ENCODE results near the gene NSMCE1.
"Not testable (repeated sequence)": the region's sequence is repeated elsewhere in the genome, so short reads cannot be mapped to it uniquely, and the experiment has no call there.

Gene NSMCE1

GRCh38 chr16:27272076-27272475, 3.5 kb upstream of the NSMCE1 start:
- no peak for DNase-seq (ENCODE audit: low read depth)

DNA sequence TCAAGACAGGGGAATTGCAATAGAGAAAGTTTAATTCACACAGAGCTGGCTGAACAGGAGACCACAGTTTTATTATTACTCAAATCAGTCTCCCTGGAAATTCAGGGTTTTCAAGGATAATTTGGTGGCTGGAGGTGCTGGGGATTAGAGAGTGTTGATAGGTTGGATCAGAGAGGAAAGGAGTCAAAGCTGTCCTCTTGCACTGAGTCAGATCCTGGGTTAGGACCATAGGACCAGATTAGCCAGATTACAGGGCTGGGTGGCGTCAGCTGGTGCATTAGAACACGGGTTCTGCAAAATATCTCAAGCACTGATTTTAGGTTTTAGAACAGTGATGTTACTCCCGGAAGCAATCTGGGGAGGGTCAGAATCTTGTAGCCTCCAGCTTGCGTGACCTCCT, 1.8 kb upstream of the NSMCE1 start:
- DNase-seq (ENCODE audit: low read depth), result no peak

- DNase-seq (ENCODE audit: low read depth), result no peak
Observed at GRCh38 chr16:27269300-27270150, 953 bp upstream of the NSMCE1 start.

DNA sequence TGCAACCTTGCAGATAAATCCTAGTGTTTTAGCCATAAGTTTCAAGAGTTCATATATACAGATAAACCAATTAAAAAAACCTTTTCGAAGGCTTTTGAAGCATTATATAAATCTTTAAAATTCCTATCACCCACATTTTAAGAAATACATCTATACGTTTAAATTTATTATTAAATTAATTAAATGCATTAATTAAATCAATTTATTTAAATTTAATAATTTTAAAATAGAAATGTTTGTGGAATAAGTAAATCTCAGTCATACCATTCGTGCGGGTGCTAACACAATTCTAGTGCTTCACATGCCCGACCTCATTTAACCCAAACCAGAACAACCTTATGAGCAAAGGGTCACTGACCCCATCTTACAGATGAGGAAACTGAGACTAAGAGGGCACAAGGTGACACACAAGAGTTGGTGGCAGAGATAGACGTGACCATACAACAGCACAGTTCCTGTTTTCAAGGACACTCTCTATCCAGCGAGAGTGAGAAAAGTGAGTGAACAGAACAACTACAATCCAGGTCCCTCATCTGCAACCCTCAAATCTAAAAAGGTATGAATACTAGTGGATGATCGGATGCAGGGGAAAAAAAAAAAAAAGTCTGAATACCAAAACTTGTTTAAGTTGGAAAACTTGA, 1.4 kb downstream of the NSMCE1 start:
- no peak for DNase-seq (ENCODE audit: low read depth)

GRCh38 chr16:27265982-27266381, 2.6 kb downstream of the NSMCE1 start:
- DNase-seq (ENCODE audit: low read depth), result no peak

GRCh38 chr16:27264151-27264550, 4.4 kb downstream of the NSMCE1 start:
- DNase-seq (ENCODE audit: low read depth), result no peak

DNA sequence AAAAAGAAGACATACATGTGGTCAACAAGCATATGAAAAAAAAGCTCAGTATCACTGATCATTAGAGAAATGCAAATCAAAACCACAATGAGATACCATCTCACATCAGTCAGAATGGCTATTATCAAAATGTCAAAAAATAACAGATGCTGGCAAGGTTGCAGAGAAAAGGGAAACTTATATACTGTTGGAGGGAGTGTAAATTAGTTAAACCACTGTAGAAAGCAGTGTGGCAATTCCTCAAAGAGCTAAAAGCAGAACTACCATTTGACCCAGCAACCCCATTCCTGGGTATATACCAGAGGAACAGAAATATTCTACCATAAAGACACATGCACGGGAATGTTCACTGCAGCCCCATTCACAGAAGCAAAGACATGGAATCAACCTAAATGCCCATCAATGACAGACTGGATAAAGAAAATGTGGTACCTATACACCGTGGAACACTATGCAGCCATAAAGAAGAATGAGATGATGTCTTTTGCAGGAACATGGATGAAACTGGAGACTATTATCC, 5.6 kb downstream of the NSMCE1 start:
- DNase-seq (ENCODE audit: low read depth), result not testable (repeated sequence)

GRCh38 chr16:27259710-27260109, 8.9 kb downstream of the NSMCE1 start:
- no peak for DNase-seq (ENCODE audit: low read depth)

DNA sequence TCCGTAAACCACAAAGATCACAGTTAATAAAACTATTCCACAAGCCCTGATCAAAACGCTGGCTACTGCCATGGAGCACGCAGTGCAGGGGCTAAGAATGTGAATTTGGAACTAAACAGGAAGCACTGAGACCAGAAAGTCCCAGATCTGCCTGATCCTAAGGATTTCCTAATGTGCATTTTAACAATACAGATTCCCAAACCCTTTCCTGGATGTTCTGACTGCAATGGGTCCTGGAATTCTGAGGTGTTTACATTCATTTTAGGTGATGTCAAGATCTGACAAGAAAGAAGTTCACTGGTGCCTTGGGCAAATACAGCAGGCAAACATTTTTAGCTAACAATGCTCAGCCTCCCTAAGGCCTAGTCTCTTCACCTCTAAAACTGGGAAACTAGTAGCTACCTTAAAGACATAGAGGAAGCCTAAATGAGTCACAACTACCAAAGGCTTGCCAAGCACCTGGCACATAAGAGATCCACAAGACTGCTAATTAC, 10.3 kb downstream of the NSMCE1 start:
- no peak for DNase-seq (ENCODE audit: low read depth)

DNA sequence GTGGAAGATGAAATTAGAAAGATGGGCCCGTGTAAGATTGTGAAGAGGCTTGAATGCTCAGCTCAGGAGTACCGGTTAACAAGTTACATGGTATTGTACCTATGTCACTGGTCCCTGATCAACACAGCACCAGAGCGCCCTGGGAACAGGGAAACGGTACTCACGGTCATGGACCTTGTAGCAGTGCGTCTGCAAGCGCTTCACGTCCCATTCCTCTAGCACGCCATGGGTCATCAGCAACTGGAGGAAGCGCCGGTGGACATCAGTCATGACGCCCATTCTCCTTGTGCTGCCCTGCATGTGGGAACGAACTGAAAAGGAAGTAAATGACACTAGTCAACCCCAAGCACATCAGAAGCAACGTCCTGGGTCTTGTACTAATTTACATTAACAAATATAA, 11.3 kb downstream of the NSMCE1 start:
- DNase-seq (ENCODE audit: low read depth), result no peak

DNA sequence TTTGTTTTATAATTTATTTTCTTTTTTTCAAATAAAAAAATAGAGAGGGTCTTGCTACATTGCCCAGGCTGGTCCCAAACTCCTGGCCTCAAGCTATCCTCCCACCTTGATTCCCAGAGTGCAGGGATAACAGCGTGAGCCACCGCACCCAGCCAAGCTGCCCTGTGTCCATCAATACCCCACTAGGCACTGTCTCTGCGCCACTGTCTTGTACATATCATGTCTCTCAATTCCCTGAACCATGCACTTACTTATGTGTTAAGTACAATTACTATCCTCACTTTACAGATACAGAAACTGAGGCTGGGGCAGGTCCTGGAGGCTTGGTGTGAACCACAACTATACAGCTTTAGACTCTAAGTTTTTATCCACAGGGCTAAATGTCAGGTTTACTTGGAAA, 11.7 kb downstream of the NSMCE1 start:
- DNase-seq (ENCODE audit: low read depth), result no peak

DNA sequence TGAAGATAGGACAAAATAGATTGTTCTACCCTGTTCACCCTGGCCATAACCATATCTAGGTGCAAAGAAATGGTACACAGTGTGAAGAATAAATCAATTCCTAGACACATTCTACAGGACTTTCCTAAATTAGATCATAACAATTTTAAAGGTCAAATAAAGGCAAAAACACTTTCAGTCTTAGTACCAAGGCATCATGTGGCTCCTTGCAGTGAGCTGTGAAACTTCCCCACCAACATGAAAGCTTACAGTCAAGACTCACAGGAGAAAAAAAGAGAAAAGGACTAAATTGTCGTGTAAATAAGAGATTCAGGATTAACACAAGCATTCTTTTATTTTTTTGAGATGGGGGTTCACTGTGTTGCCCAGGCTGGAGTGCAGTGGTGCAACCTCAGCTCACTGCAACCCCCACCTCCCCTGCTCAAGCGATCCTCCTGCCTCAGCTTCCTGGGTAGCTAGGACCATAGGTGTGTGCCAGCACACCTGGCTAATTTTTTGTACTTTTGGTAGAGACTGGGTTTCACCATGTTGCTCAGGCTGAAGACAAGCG, 14.2 kb downstream of the NSMCE1 start:
- DNase-seq (ENCODE audit: low read depth), result no peak

GRCh38 chr16:27253526-27253930, 15.0 kb downstream of the NSMCE1 start:
- DNase-seq (ENCODE audit: low read depth), result no peak

GRCh38 chr16:27252206-27252585, 16.4 kb downstream of the NSMCE1 start:
- no peak for DNase-seq (ENCODE audit: low read depth)

DNA sequence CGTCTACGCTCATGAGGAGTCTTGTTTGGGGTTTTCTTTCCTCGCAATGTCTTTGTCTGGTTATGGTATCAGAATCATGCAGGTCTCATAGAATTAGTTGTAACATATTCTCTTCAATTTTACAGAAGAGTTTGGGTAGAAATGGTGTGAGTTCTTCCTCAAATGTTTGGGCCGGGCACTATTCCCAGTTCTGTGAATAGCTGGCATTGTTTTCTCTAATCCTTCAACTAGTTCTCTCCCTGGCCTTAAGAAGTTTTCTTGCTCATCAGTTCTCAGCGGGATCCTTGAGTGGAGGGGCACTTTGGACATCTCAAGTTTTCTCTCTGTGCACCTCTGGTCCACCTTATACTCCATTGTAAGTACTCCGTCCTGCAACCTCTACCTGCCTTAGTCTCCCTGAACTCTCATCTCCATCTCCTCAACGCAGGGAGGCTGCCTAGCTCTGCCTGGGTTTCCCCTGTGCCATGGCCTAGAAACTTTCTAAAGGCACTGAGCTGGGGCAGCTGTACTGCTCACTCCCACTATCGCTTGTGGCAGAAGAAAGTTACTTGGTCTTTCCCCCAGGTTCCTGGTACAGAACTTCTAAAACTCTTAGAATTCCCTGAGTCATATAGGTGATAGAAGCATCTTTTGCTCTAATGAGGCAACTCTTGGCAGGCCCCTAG, 16.9 kb downstream of the NSMCE1 start:
- no peak for DNase-seq (ENCODE audit: low read depth)

DNA sequence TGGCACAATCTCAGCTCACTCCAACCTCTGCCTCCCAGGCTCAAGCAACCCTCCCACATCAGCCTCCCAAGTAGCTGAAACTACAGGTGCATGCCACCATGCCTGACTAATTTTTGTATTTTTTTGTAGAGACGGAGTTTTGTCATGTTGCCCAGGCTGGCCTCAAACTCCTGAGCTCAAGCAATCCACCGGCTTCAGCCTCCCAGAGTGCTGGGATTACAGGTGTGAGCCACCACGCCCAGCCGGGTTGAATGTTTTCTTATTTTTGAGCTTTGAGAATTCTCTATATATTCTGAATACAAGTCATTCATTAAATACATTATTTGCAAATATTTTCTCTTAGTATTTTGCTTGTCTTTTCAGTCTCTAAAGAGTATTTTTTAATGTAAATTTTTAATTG, 19.7 kb downstream of the NSMCE1 start:
- not testable (repeated sequence) for DNase-seq (ENCODE audit: low read depth)

DNA sequence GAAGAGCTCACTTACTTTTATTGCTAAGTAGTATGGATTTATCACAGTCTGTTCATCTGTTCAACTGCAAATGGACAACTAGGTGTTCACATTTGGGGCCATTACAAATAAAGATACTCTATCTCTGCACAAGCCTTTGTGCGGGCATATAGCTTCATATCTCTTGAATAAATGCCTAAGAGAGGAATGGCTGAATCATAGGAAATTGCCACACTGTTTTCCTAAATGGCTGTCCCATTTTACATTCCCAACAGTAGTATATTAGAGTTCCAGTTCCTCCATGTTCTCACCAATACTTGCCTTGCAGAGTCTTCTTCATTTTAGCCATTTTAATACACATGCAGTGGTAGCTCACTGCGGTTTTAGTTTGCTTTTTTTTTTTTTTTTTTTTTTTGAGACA, 20.5 kb downstream of the NSMCE1 start:
- no peak for DNase-seq (ENCODE audit: low read depth)

DNA sequence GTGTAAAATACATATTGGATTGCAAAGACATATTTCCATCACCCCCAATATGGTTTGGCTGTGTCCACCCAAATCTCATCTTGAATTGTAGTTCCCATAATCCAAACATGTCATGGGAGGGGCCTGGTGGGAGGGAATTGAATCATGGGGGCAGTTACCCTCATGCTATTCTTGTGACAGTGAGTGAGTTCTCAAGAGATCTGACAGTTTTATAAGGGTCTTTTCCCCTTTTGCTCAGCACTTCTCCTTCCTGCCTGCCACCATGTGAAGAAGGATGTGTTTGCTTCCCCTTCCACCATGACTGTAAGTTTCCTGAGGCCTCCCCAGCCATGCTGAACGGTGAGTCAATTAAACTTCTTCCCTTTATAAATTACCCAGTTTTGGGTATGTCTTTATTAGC, 21.5 kb downstream of the NSMCE1 start:
- not testable (repeated sequence) for DNase-seq (ENCODE audit: low read depth)

- DNase-seq (ENCODE audit: low read depth), result no peak
Observed at GRCh38 chr16:27246439-27246838, 22.1 kb downstream of the NSMCE1 start.

GRCh38 chr16:27245276-27246172, 23.0 kb downstream of the NSMCE1 start:
- no peak for DNase-seq (ENCODE audit: low read depth)

DNA sequence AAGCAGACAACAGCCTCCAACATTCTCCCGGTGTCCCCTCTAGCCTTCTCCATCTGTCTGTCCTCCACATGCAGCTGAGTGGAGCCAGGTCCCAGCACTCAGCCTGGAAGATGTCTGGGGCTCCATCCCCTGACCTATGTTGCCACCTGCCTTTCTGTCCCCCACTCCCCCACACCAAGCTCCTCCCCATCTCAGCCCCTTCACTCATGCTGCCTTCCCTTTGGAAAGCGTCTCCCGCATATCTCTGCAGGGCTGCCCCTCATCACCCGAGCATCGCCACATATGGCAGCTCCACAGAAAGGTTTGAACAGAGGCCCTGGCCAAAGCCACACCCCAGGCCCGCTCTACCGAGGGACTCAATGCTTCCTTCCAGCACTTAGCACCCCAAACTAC, 24.2 kb downstream of the NSMCE1 start:
- no peak for DNase-seq (ENCODE audit: low read depth)
